Renal cortex interstitium (tissue), 11 donors: Measurements from ENCODE around the gene ADM5. TPM values are rescaled to one million over a fixed set of nuclear protein-coding genes. Genes with fewer than 3 reads are reported as not detected.

ENCODE experiments used
- DNase-seq, 11 donors: peaks; one replicate each; pipeline ENCODE4 v3.0.0-alpha.2; 2013; ENCODE audit warnings: low read depth in 9 of 11, low spot score in 4 of 11; ENCODE audit errors: extremely low read depth in 1 of 11
- polyA plus RNA-seq, 3 donors: library from polyadenylated mRNA; unstranded; fragments of 120-200 nt; gene quantifications; one replicate each; pipeline ENCODE4 v1.2.1, GENCODE V29; 2013; ENCODE audit not compliant: insufficient read length in 3 of 3

ADM5 gene
- polyA plus RNA-seq, 3 donors, result 1.1 to 1.6 (median 1.5) TPM

DNA sequence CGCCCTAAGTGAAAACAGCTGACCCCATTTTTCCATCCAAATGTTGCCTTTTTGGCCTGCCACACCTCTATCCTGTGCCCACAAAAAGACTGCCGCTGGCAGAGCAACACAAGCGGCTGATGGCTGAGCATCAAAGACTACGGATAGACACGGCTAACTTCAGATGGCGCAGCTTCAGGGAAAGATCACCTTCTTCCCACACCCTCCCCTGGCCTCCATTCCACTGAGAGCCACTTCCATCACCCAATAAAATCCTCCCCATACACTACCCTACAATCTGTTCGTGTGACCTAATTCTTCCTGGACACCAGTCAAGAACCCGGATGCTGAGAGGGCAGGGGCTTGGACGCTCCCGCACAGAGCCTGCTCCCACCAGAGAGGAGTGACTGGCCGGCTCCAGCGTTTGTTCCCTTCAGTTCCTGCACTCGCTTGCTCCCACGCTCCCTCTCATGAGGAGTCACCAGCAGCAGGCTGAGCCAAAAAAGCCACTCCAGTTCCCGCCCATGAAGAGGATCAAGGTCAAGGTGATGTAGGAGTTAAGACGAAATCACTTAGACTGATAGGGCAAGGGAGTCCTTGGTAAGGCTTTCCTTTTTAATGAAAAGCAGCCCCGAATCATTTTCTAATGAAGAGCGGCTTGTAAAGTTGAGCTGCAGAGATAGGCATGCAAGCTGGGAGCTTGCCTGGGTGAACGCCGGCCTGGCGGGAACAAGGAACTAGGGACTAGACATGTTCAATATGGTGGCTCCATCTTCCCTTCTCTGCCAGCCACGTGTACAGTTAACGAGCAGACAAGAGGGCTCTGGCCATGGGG, 38.0 kb downstream of the ADM5 start:
- peak in 4 of 11 donors; percentile 19 to 33 (median 26) for DNase-seq

DNA sequence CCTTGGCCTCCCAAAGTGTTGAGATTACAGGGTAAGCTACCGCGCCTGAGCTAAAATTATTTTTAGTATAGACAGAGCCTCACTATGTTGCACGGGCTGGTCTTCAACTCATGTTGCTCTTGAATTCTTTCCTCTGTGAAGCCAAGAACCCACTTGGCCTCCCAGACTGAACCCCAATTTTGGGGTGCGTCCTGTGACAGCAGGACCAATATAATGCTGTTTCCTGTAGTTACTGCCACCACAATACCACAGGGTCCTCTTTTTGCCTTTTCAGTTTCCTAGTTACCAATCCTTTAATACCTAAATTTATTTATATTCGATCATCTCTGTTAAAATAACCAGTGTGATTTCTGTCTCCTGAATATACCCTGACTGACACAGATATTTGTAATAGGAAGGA, 40.8 kb downstream of the ADM5 start:
- no peak for DNase-seq

DNA sequence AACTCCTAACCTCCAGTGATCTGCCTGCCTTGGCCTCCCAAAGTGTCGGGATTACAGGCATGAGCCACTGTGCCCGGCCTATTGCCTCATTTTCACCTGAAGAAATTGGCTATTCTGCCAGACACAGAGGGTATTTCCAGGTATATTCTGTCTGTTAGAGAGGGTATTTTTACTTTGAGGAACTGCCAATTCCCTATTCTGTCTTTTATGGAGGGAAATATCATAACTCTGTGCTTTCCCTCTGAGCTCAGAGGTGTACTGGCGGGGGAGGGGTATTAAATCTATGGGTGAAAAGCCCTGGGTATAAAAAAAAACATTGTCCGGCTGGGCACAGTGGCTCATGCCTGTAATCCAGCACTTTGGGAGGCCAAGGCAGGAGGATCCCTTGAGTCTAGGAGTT, 48.9 kb downstream of the ADM5 start:
- DNase-seq, result no peak

GRCh38 chr19:49739098-49739497, 49.7 kb downstream of the ADM5 start:
- no peak for DNase-seq

DNA sequence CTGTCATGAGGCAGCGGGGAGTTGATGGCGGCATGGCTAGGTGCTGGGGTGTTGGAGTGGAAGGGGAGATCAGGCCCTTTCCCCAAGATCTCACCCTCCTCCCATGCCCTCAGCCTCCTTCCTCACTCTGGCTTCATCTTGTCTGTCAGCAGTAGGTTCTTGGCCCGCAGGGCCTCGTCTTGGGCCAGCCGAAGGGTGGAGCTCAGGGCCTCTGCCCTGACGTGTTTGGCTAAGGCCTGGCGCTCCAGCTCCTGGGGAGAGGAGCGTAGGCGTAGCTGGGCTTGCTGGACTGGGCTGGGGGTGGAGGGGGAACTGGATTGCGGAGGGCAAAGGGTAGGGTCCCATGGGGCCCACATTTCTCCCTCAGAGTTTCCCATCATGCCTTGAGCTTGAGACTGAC, 50.5 kb downstream of the ADM5 start:
- no peak for DNase-seq

Other genes with a start within 250 kb of the ADM5 start
- under 1 TPM; 0.19 to 0.47 (median 0.33) TPM for gene SLC17A7, start 248.1 kb upstream of the ADM5 start, polyA plus RNA-seq
- gene PIH1D1, start 237.8 kb upstream of the ADM5 start, polyA plus RNA-seq, result 100 to 1,000 TPM in 1 of 3 donors, 10 to 100 TPM in 2; 85.0 to 102 (median 91.3) TPM
- gene ALDH16A1, start 236.4 kb upstream of the ADM5 start, polyA plus RNA-seq, result 10 to 100 TPM; 14.4 to 27.7 (median 26.4) TPM
- gene FLT3LG, start 215.4 kb upstream of the ADM5 start, polyA plus RNA-seq, result 1 to 10 TPM; 2.5 to 4.4 (median 3.2) TPM
- 1,000 to 10,000 TPM; 2,269 to 2,915 (median 2,804) TPM for gene RPL13A, start 202.0 kb upstream of the ADM5 start, polyA plus RNA-seq
- 1,000 to 10,000 TPM; 2,058 to 2,977 (median 2,724) TPM for gene RPS11, start 193.2 kb upstream of the ADM5 start, polyA plus RNA-seq
- 100 to 1,000 TPM; 225 to 312 (median 227) TPM for gene FCGRT, start 176.9 kb upstream of the ADM5 start, polyA plus RNA-seq
- 10 to 100 TPM; 13.1 to 24.6 (median 23.3) TPM for gene RCN3, start 161.6 kb upstream of the ADM5 start, polyA plus RNA-seq
- 10 to 100 TPM; 61.9 to 75.9 (median 67.5) TPM for gene NOSIP, start 109.0 kb upstream of the ADM5 start, polyA plus RNA-seq
- gene PRRG2, start 108.3 kb upstream of the ADM5 start, polyA plus RNA-seq, result 1 to 10 TPM; 5.8 to 6.8 (median 5.9) TPM
- gene PRR12, start 98.4 kb upstream of the ADM5 start, polyA plus RNA-seq, result 10 to 100 TPM; 17.0 to 30.2 (median 28.6) TPM
- gene RRAS, start 49.5 kb upstream of the ADM5 start, polyA plus RNA-seq, result 10 to 100 TPM; 20.6 to 28.9 (median 24.9) TPM
- 10 to 100 TPM; 28.4 to 44.1 (median 43.4) TPM for gene SCAF1, start 47.4 kb upstream of the ADM5 start, polyA plus RNA-seq
- gene IRF3, start 23.7 kb upstream of the ADM5 start, polyA plus RNA-seq, result 10 to 100 TPM; 36.8 to 92.3 (median 57.7) TPM
- gene BCL2L12, start 23.7 kb upstream of the ADM5 start, polyA plus RNA-seq, result 10 to 100 TPM; 21.0 to 31.6 (median 28.0) TPM
- gene PRMT1, start 12.3 kb upstream of the ADM5 start, polyA plus RNA-seq, result 100 to 1,000 TPM; 198 to 261 (median 228) TPM
- 10 to 100 TPM in 2 of 3 donors, 1 to 10 TPM in 1; 8.0 to 12.8 (median 11.1) TPM for gene CPT1C, start 1.5 kb downstream of the ADM5 start, polyA plus RNA-seq
- gene TSKS, start 73.7 kb downstream of the ADM5 start, polyA plus RNA-seq, result under 1 TPM in 2 of 3 donors, not detected in 1; 0.10 to 0.18 TPM
- gene AP2A1, start 77.4 kb downstream of the ADM5 start, polyA plus RNA-seq, result 10 to 100 TPM; 44.5 to 69.2 (median 66.9) TPM
- 10 to 100 TPM; 35.6 to 42.1 (median 38.4) TPM for gene FUZ, start 123.7 kb downstream of the ADM5 start, polyA plus RNA-seq
- 10 to 100 TPM; 61.4 to 74.1 (median 69.6) TPM for gene MED25, start 128.7 kb downstream of the ADM5 start, polyA plus RNA-seq
- gene PTOV1, start 161.6 kb downstream of the ADM5 start, polyA plus RNA-seq, result 100 to 1,000 TPM; 278 to 373 (median 349) TPM
- gene PNKP, start 178.0 kb downstream of the ADM5 start, polyA plus RNA-seq, result 10 to 100 TPM; 41.8 to 93.0 (median 60.3) TPM
- 10 to 100 TPM; 23.9 to 40.5 (median 38.1) TPM for gene AKT1S1, start 187.8 kb downstream of the ADM5 start, polyA plus RNA-seq
- 10 to 100 TPM; 38.3 to 61.4 (median 43.0) TPM for gene TBC1D17, start 188.1 kb downstream of the ADM5 start, polyA plus RNA-seq
- gene IL4I1, start 207.3 kb downstream of the ADM5 start, polyA plus RNA-seq, result 1 to 10 TPM; 3.2 to 7.2 (median 3.9) TPM
- gene ATF5, start 239.6 kb downstream of the ADM5 start, polyA plus RNA-seq, result 10 to 100 TPM; 20.6 to 28.6 (median 26.0) TPM
- gene NUP62, start 239.9 kb downstream of the ADM5 start, polyA plus RNA-seq, result 10 to 100 TPM; 55.1 to 70.3 (median 67.1) TPM